H1 (cell line): ENCODE results near the gene PSME2. TPM values are rescaled to one million over a fixed set of nuclear protein-coding genes. Genes with fewer than 3 reads are reported as not detected.

Source experiments
- CTCF ChIA-PET: fragments of 300-600 bp; sonication (Branson Sonifier 250); formaldehyde crosslinking; loops from one replicate; lab custom pipeline; 2021; ENCODE audit not compliant: partially characterized antibody; lab: Charles Lee
- POLR2A ChIA-PET: fragments of 300-600 bp; sonication (Branson Sonifier 250); formaldehyde crosslinking; loops from one replicate; lab custom pipeline; 2021; ENCODE audit warnings: inconsistent platforms; ENCODE audit not compliant: partially characterized antibody; lab: Charles Lee
- DNase-seq, 2 experiments: peaks; one replicate each; pipeline versions ENCODE4 v3.0.0 to v3.0.0-alpha.2; 2010 to 2022; ENCODE audit warnings: low spot score in 2 of 2, low read depth in 1 of 2, mixed read lengths in 1 of 2
- FAIRE-seq: peaks from 2 replicates; lab custom pipeline; 2011; peaks lifted over from hg19 to GRCh38; lab: Jason Lieb, UNC
- H2AFZ ChIP-seq: 2 replicates; pipeline ENCODE4 v1.8.1; 2012; ENCODE audit warnings: low read length, inconsistent platforms
- H2AK5ac ChIP-seq: 2 replicates; pipeline ENCODE4 v1.6.1; 2013; ENCODE audit warnings: low read depth, low read length
- H2BK120ac ChIP-seq: replicated peaks from 2 replicates; pipeline ENCODE3; 2013; ENCODE audit warnings: low read depth, low read length, inconsistent platforms
- H2BK12ac ChIP-seq: 2 replicates; pipeline ENCODE4 v1.6.1; 2013; ENCODE audit warnings: low read depth, low read length
- H2BK15ac ChIP-seq: 2 replicates; pipeline ENCODE4 v1.6.1; 2013; ENCODE audit warnings: low read length
- H2BK20ac ChIP-seq: 2 replicates; pipeline ENCODE4 v1.6.1; 2013; ENCODE audit warnings: low read length
- H2BK5ac ChIP-seq: 2 replicates; pipeline ENCODE4 v1.6.1; 2013; ENCODE audit warnings: low read depth, low read length
- H3K14ac ChIP-seq: 2 replicates; pipeline ENCODE4 v1.6.1; 2013; ENCODE audit warnings: inconsistent platforms; ENCODE audit not compliant: insufficient read length
- H3K18ac ChIP-seq: 2 replicates; pipeline ENCODE4 v1.6.1; 2013; ENCODE audit warnings: low read length; ENCODE audit errors: extremely low read depth
- H3K23ac ChIP-seq: 2 replicates; pipeline ENCODE4 v1.6.1; 2013; ENCODE audit warnings: inconsistent platforms; ENCODE audit not compliant: insufficient read length
- H3K23me2 ChIP-seq: 2 replicates; pipeline ENCODE4 v1.6.1; 2013; ENCODE audit warnings: low read depth, low read length
- H3K27ac ChIP-seq: 2 replicates; pipeline ENCODE4 v1.6.1; 2011; ENCODE audit warnings: low read depth, low read length, inconsistent platforms
- H3K27me3 ChIP-seq, 4 experiments: replicated peaks in 1 of 4; 1 replicate in 1 of 4; 2 replicates in 3 of 4; pipeline versions ENCODE4 v1.6.1 to v1.8.1; 2011 to 2013; ENCODE audit warnings: low read length in 3 of 4, mild to moderate bottlenecking in 3 of 4, inconsistent platforms in 2 of 4, mixed read lengths in 2 of 4, moderate library complexity in 1 of 4; ENCODE audit not compliant: control insufficient read depth in 3 of 4, insufficient read depth in 3 of 4; ENCODE audit errors: extremely low read depth in 1 of 4
- H3K36me3 ChIP-seq, 4 experiments: 2 replicates each; pipeline versions ENCODE4 v1.6.1 to v1.8.1; 2011 to 2013; ENCODE audit warnings: mild to moderate bottlenecking in 4 of 4, low read length in 3 of 4, moderate library complexity in 2 of 4, control low read depth in 1 of 4, inconsistent platforms in 1 of 4; ENCODE audit not compliant: insufficient read depth in 4 of 4, control insufficient read depth in 2 of 4
- H3K4ac ChIP-seq: replicated peaks from 2 replicates; pipeline ENCODE3; 2013; ENCODE audit warnings: low read length, low read depth, mixed read lengths, inconsistent platforms; ENCODE audit not compliant: insufficient read length
- H3K4me1 ChIP-seq, 4 experiments: replicated peaks in 1 of 4; 1 replicate in 1 of 4; 2 replicates in 3 of 4; pipeline versions ENCODE4 v1.6.1 to v1.8.1; 2011 to 2013; ENCODE audit warnings: low read length in 3 of 4, inconsistent platforms in 2 of 4, mixed read lengths in 1 of 4; ENCODE audit not compliant: insufficient read depth in 4 of 4, control insufficient read depth in 3 of 4
- H3K4me2 ChIP-seq, 2 experiments: 2 replicates each; pipeline versions ENCODE4 v1.6.1 to v1.8.1; 2011 to 2013; ENCODE audit warnings: low read depth in 2 of 2, low read length in 2 of 2, control low read depth in 1 of 2, inconsistent platforms in 1 of 2, mild to moderate bottlenecking in 1 of 2; ENCODE audit not compliant: insufficient read depth in 1 of 2
- H3K4me3 ChIP-seq, 4 experiments: fragments of 200-600, 300-600 bp in 1 of 4; sonication (generic), shearing (Covaris generic), sonication (Bioruptor Twin) in 1 of 4; 2 replicates each; pipeline versions ENCODE4 v1.5.1 to v1.8.1; 2011 to 2016; ENCODE audit warnings: low read length in 4 of 4, low read depth in 3 of 4, control low read depth in 2 of 4, inconsistent platforms in 2 of 4, mild to moderate bottlenecking in 2 of 4, mixed read lengths in 1 of 4, moderate library complexity in 1 of 4; ENCODE audit not compliant: insufficient read depth in 2 of 4; ENCODE audit errors: extremely low read depth in 1 of 4
- H3K56ac ChIP-seq: replicated peaks from 2 replicates; pipeline ENCODE3; 2013; ENCODE audit warnings: low read depth, mild to moderate bottlenecking, mixed read lengths, low read length, inconsistent platforms; ENCODE audit not compliant: insufficient read length
- H3K79me1 ChIP-seq: 2 replicates; pipeline ENCODE4 v1.6.1; 2013; ENCODE audit warnings: low read depth, low read length, control low read depth
- H3K79me2 ChIP-seq, 2 experiments: 2 replicates each; pipeline versions ENCODE4 v1.6.1 to v1.8.1; 2012 to 2013; ENCODE audit warnings: low read length in 2 of 2, mild to moderate bottlenecking in 2 of 2, inconsistent platforms in 1 of 2; ENCODE audit not compliant: insufficient read depth in 2 of 2, control insufficient read depth in 1 of 2
- H3K9ac ChIP-seq, 4 experiments: replicated peaks in 1 of 4; 1 replicate in 1 of 4; 2 replicates in 3 of 4; pipeline versions ENCODE4 v1.6.1 to v1.8.1; 2011 to 2013; ENCODE audit warnings: low read depth in 3 of 4, low read length in 3 of 4, control low read depth in 2 of 4, mild to moderate bottlenecking in 2 of 4, moderate library complexity in 2 of 4, inconsistent platforms in 1 of 4; ENCODE audit errors: extremely low read depth in 1 of 4
- H3K9me3 ChIP-seq, 2 experiments: 2 replicates each; pipeline versions ENCODE4 v1.6.1 to v1.8.1; 2012 to 2013; ENCODE audit warnings: mild to moderate bottlenecking in 2 of 2, moderate library complexity in 2 of 2, control low read depth in 1 of 2, inconsistent platforms in 1 of 2, low read depth in 1 of 2, low read length in 1 of 2, mixed read lengths in 1 of 2; ENCODE audit not compliant: insufficient read depth in 2 of 2
- H4K20me1 ChIP-seq, 2 experiments: replicated peaks in 1 of 2; 2 replicates each; pipeline versions ENCODE3 to v1.8.1; 2011 to 2013; ENCODE audit warnings: inconsistent platforms in 2 of 2, low read length in 2 of 2, mild to moderate bottlenecking in 1 of 2; ENCODE audit not compliant: insufficient read depth in 2 of 2, control insufficient read depth in 1 of 2
- H4K5ac ChIP-seq: 2 replicates; pipeline ENCODE4 v1.6.1; 2013; ENCODE audit warnings: low read length, low read depth, mixed read lengths, inconsistent platforms; ENCODE audit not compliant: insufficient read length
- H4K8ac ChIP-seq: 2 replicates; pipeline ENCODE4 v1.8.0; 2013; ENCODE audit warnings: mild to moderate bottlenecking, moderate library complexity, low read length, inconsistent platforms; ENCODE audit not compliant: insufficient read depth; ENCODE audit errors: extremely low read depth
- H4K91ac ChIP-seq: replicated peaks from 2 replicates; pipeline ENCODE3; 2013; ENCODE audit warnings: low read length, mixed read lengths, inconsistent platforms; ENCODE audit not compliant: insufficient read length
- BACH1 ChIP-seq: IDR thresholded peaks from 2 replicates; pipeline ENCODE4 v1.6.1; 2012; ENCODE audit warnings: low read length, improper control_type of control experiment
- CBX5 ChIP-seq: fragments of 300-800, 300-1000 bp; sonication (generic); IDR thresholded peaks from 2 replicates; pipeline ENCODE4 v1.7.1; 2016; ENCODE audit warnings: antibody characterized with exemption, low read length, low read depth
- MAFK ChIP-seq: IDR thresholded peaks from 2 replicates; pipeline ENCODE4 v1.6.1; 2012; ENCODE audit warnings: low read depth, mild to moderate bottlenecking, improper control_type of control experiment, low read length
- RAD21 ChIP-seq, 2 experiments: IDR thresholded peaks in 1 of 2; conservative IDR thresholded peaks in 1 of 2; 2 replicates each; pipeline ENCODE4 v1.6.1; 2011; ENCODE audit warnings: low read depth in 2 of 2, low read length in 2 of 2, improper control_type of control experiment in 1 of 2, inconsistent platforms in 1 of 2, mild to moderate bottlenecking in 1 of 2, moderate library complexity in 1 of 2
- RBBP5 ChIP-seq: IDR thresholded peaks from 2 replicates; pipeline ENCODE4 v1.7.1; 2012; ENCODE audit warnings: low read depth, mild to moderate bottlenecking, inconsistent platforms, low read length, moderate library complexity, borderline replicate concordance
- SIN3A ChIP-seq, 2 experiments: IDR thresholded peaks in 1 of 2; conservative IDR thresholded peaks in 1 of 2; 2 replicates each; pipeline ENCODE4 v1.6.1; 2011 to 2012; ENCODE audit warnings: low read length in 2 of 2, improper control_type of control experiment in 1 of 2, low read depth in 1 of 2, mild to moderate bottlenecking in 1 of 2
- SIRT6 ChIP-seq: IDR thresholded peaks from one replicate; pipeline ENCODE4 v1.7.1; 2012; ENCODE audit warnings: low read length, inconsistent platforms
- SIX5 ChIP-seq: IDR thresholded peaks from 2 replicates; pipeline ENCODE4 v1.6.1; 2011; ENCODE audit warnings: mild to moderate bottlenecking, low read depth, low read length
- SP2 ChIP-seq: IDR thresholded peaks from 2 replicates; pipeline ENCODE4 v1.6.1; 2012; ENCODE audit warnings: mild to moderate bottlenecking, low read length, inconsistent platforms
- SRF ChIP-seq: IDR thresholded peaks from 2 replicates; pipeline ENCODE4 v1.6.1; 2011; ENCODE audit warnings: mild to moderate bottlenecking, low read depth, low read length, moderate library complexity
- SUZ12 ChIP-seq: fragments of 200-600 bp; sonication (generic); IDR thresholded peaks from 2 replicates; pipeline ENCODE4 v1.6.1; 2012; ENCODE audit warnings: mild to moderate bottlenecking, inconsistent platforms, low read length, moderate library complexity, mixed read lengths
- TCF12 ChIP-seq: IDR thresholded peaks from 2 replicates; pipeline ENCODE4 v1.6.1; 2011; ENCODE audit warnings: low read depth, mild to moderate bottlenecking, low read length
- WGBS, 2 experiments: shearing (Covaris generic) in 1 of 2; methylation state at CpG; one replicate each; pipeline versions ENCODE4 v1.1.6 to v1.1.7; 2013 to 2015; ENCODE audit warnings: low lambda C conversion rate in 2 of 2, mixed read lengths in 2 of 2, inconsistent platforms in 1 of 2, low coverage in 1 of 2, missing lambda C conversion rate in 1 of 2; ENCODE audit not compliant: insufficient replicate concordance in 2 of 2, insufficient coverage in 1 of 2, insufficient read length in 1 of 2; ENCODE audit errors: extremely low coverage in 1 of 2, missing lambda C conversion rate in 1 of 2; 5-methylcytosine and 5-hydroxymethylcytosine counted together
- polyA plus RNA-seq, 7 experiments: library from polyadenylated mRNA; depleted of rRNA in 3 of 7; stranded (reverse) in 5 of 7; unstranded in 2 of 7; fragments of >200 nt in 5 of 7; fragments of 200-250 nt in 2 of 7; gene quantifications; 1 replicate in 5 of 7; 2 replicates in 1 of 7; 4 replicates in 1 of 7; pipeline versions ENCODE4 v1.2.1 to v1.2.3, GENCODE V29; 2011 to 2013; ENCODE audit warnings: missing spikeins in 2 of 7, mixed read lengths in 2 of 7
- total RNA-seq: library from RNA; stranded (reverse); fragmentation: NEBNext Ultra II Directional; extraction: Animal tissue kit (Norgen Biotek cat#: 25700); gene quantifications from 2 replicates; pipeline ENCODE4 v1.2.1, GENCODE V29; 2021
- TF ChIP-seq, protein P1 (sequence below): IDR thresholded peaks from 2 replicates; pipeline ENCODE4 v1.6.1; 2011; ENCODE audit warnings: low read depth, mild to moderate bottlenecking, low read length; ENCODE audit not compliant: insufficient read depth

The PSME2 gene
- total and polyA plus RNA-seq, 2 of the 8 experiments (the other 6 are each of a cell fraction or from before 2014, with no cell fraction given), result 71.8 to 111 TPM

DNA sequence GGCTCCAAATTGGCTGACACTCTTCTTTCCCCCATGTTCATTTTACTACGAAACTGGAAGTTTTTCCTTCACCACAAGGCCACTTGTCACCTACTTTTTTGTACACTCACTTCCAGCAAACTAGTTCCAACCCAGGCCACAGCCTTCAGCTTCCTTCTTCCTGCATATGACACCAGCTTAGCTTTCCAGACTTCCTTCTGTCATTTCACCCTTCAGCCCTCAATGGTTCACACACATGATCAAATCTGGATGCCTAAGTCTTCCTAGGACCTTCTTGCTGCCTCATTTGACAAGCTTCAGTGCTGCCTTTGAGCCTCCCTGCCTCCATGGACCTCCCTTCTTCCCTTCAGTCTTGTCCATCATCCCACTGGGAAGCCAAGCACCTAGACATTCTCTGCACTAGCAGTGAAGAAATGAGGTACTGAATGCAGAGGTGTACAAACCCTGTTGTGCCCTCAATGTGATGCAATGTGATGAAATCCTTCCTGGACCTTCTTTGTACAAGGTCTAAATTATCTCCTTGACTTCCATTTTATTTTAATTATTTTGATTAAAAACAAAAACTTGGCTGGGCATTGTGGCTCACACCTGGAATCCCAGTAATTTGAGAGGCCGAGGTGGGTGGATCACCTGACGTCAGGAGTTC is 21.2 kb upstream of the PSME2 start:
- Histone ChIP-seq H2AFZ (no peak overlapping the region), H3K4me2 (no peak overlapping the region), H2BK12ac (no peak overlapping the region), H4K5ac (no peak overlapping the region), H3K79me1 (no peaks in the 10 kb centered on the region), H3K4me1 (peaks cover 0 to 4% (median 2%) of the 10 kb centered on the region in 4 experiments; a peak in 4 of 7 replicates), H3K23me2 (peaks cover 5% of the 10 kb centered on the region; the same call in 1 of the 2 replicates), H3K27me3 (no peaks in the 10 kb centered on the region), H3K79me2 (no peaks in the 10 kb centered on the region), H2BK5ac (no peak overlapping the region), H3K9ac (no peak overlapping the region), H4K20me1 (peaks cover 0 to 9% of the 10 kb centered on the region in 2 experiments), H2BK120ac (no peak overlapping the region), H2AK5ac (no peak overlapping the region), H3K36me3 (peaks cover 0 to 18% (median 5%) of the 10 kb centered on the region in 4 experiments; a peak in 6 of 8 replicates), H3K4ac (no peak overlapping the region), H4K91ac (no peak overlapping the region), H3K14ac (no peak overlapping the region), H3K27ac (no peak overlapping the region), H3K18ac (no peak overlapping the region), H2BK15ac (no peak overlapping the region), H3K23ac (no peak overlapping the region), H2BK20ac (no peak overlapping the region), H4K8ac (no peak overlapping the region), H3K9me3 (no peaks in the 10 kb centered on the region), H3K56ac (no peak overlapping the region), H3K4me3 (no peak overlapping the region)
- DNase-seq (no peak), FAIRE-seq (no peak)
- POLR2A ChIA-PET, result interaction anchor here (0.9 kb wide), 1 partner anchor 10 kb away, joined by 3 read pairs; no protein-coding TSS in a partner anchor
- CTCF ChIA-PET, result no interaction called here
- WGBS, 2 experiments, result 92% methylated on average over 3 of the region's 3 CpGs; no CpG with 5 or more reads in 1 of the 2 experiments
- TF ChIP-seq CBX5 (no peak), RBBP5 (no peak), BACH1 (no peak), SIRT6 (no peak), TCF12 (no peak), SUZ12 (no peak), MAFK (no peak), SIN3A (conservative IDR thresholded peaks at IDR 0.05 in 1 of 2, IDR thresholded peaks at IDR 0.05 in 1 of 2; ENCODE audit: low read depth in 1 of 2, low read length in 2 of 2) (no peak), SP2 (no peak), SIX5 (no peak), SRF (no peak), RAD21 (IDR thresholded peaks at IDR 0.05 in 1 of 2, conservative IDR thresholded peaks at IDR 0.05 in 1 of 2; ENCODE audit: low read depth in 2 of 2, low read length in 2 of 2) (no peak)
- TF ChIP-seq, protein P1, sequence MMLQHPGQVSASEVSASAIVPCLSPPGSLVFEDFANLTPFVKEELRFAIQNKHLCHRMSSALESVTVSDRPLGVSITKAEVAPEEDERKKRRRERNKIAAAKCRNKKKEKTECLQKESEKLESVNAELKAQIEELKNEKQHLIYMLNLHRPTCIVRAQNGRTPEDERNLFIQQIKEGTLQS, result no peak
